Astrocyte (in vitro differentiated cells and primary cell): ENCODE results near the gene MTARC2. TPM values are rescaled to one million over a fixed set of nuclear protein-coding genes. Genes with fewer than 3 reads are reported as not detected.
A peak's percentile ranks its signal among the peaks of the same experiment; 100 is the strongest.

ENCODE experiments used
- DNase-seq: peaks from one replicate; pipeline ENCODE4 v3.0.0-alpha.2; 2010; ENCODE audit warnings: low read depth
- FAIRE-seq: peaks from 2 replicates; lab custom pipeline; 2011; peaks lifted over from hg19 to GRCh38; lab: Jason Lieb, UNC
- H2AFZ ChIP-seq: 2 replicates; pipeline ENCODE4 v1.6.0; 2012; ENCODE audit warnings: low read depth, low read length, inconsistent platforms
- H3K27ac ChIP-seq: 2 replicates; pipeline ENCODE4 v1.5.1; 2011; ENCODE audit warnings: low read depth, low read length, inconsistent platforms
- H3K27me3 ChIP-seq: 2 replicates; pipeline ENCODE4 v1.6.0; 2011; ENCODE audit warnings: low read length, inconsistent platforms; ENCODE audit not compliant: insufficient read depth
- H3K36me3 ChIP-seq: 2 replicates; pipeline ENCODE4 v1.5.1; 2011; ENCODE audit warnings: low read length, inconsistent platforms; ENCODE audit not compliant: insufficient read depth
- H3K4me1 ChIP-seq: 2 replicates; pipeline ENCODE4 v1.5.1; 2011; ENCODE audit warnings: low read length, inconsistent platforms; ENCODE audit not compliant: insufficient read depth
- H3K4me2 ChIP-seq: 2 replicates; pipeline ENCODE4 v1.6.0; 2012; ENCODE audit warnings: low read length, inconsistent platforms
- H3K4me3 ChIP-seq: 2 replicates; pipeline ENCODE4 v1.5.1; 2011; ENCODE audit warnings: low read depth, mild to moderate bottlenecking, low read length, inconsistent platforms; ENCODE audit not compliant: insufficient read depth
- H3K79me2 ChIP-seq: 2 replicates; pipeline ENCODE4 v1.6.0; 2012; ENCODE audit warnings: mild to moderate bottlenecking, low read length, inconsistent platforms; ENCODE audit not compliant: insufficient read depth
- H3K9ac ChIP-seq: 2 replicates; pipeline ENCODE4 v1.6.0; 2012; ENCODE audit warnings: mild to moderate bottlenecking, low read length, inconsistent platforms
- H3K9me3 ChIP-seq: 2 replicates; pipeline ENCODE4 v1.5.1; 2012; ENCODE audit warnings: low read depth, mild to moderate bottlenecking, low read length, inconsistent platforms; ENCODE audit not compliant: insufficient read depth
- H4K20me1 ChIP-seq: 2 replicates; pipeline ENCODE4 v1.6.0; 2012; ENCODE audit warnings: low read length, inconsistent platforms; ENCODE audit not compliant: insufficient read depth
- H3K27ac Mint-ChIP-seq: one replicate; pipeline ENCODE4 v1.8.0; 2021; ENCODE audit warnings: mild to moderate bottlenecking, mixed read lengths; ENCODE audit not compliant: unreplicated experiment
- H3K27me3 Mint-ChIP-seq: one replicate; pipeline ENCODE4 v1.8.0; 2021; ENCODE audit warnings: low read depth, mixed read lengths; ENCODE audit not compliant: unreplicated experiment
- H3K36me3 Mint-ChIP-seq: one replicate; pipeline ENCODE4 v1.8.0; 2021; ENCODE audit warnings: low read depth, mixed read lengths; ENCODE audit not compliant: unreplicated experiment
- H3K4me1 Mint-ChIP-seq: one replicate; pipeline ENCODE4 v1.8.0; 2021; ENCODE audit warnings: low read depth, mixed read lengths; ENCODE audit not compliant: unreplicated experiment
- H3K4me3 Mint-ChIP-seq: one replicate; pipeline ENCODE4 v1.8.0; 2021; ENCODE audit warnings: mild to moderate bottlenecking, moderate library complexity, mixed read lengths; ENCODE audit not compliant: unreplicated experiment
- H3K9me3 Mint-ChIP-seq: one replicate; pipeline ENCODE4 v1.8.0; 2021; ENCODE audit warnings: mild to moderate bottlenecking, mixed read lengths; ENCODE audit not compliant: unreplicated experiment
- CTCF ChIP-seq: IDR thresholded peaks from 2 replicates; pipeline ENCODE4 v1.5.1; 2011; ENCODE audit warnings: low read depth, mild to moderate bottlenecking, inconsistent platforms, low read length, moderate library complexity; ENCODE audit not compliant: insufficient read depth
- EZH2 ChIP-seq: IDR thresholded peaks from 2 replicates; pipeline ENCODE4 v1.6.1; 2012; ENCODE audit warnings: mild to moderate bottlenecking, low read length, inconsistent platforms; ENCODE audit not compliant: insufficient read depth
- total RNA-seq: library from RNA; stranded (reverse); gene quantifications from 2 replicates; pipeline ENCODE4 v1.2.1, GENCODE V29; 2021

The MTARC2 gene
- total RNA-seq, 1 donor from 2014 or later = 3.1 TPM

DNA sequence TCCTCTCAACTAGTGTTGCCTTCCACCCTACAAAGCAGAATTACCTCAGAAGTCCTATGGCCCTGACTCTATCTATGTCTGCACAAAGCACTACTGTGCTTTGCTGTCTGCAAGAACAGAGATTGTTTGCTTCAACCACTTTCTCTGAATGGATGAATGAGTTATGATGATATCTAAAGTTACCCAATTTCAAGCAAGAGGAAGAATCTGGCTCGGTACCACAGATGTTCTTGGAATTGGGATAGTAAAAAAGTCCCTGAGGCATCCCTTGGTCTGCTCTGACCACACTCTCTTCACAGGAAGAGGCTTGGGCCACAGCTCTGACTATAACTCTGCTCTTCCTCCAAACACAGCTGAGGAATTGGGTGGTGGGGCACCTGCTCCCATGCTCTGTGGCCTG lies 69.8 kb downstream of the MTARC2 start:
- no peak overlapping the region for H3K9ac ChIP-seq
- H4K20me1 ChIP-seq = no peaks in the 10 kb centered on the region
- FAIRE-seq (no peak), DNase-seq (peak; percentile 34)
- H3K27me3 Mint-ChIP-seq = no peaks in the 10 kb centered on the region
- no peak overlapping the region for H3K27ac ChIP-seq
- H2AFZ ChIP-seq = no peak overlapping the region
- no peak overlapping the region for H3K4me3 ChIP-seq
- peaks cover 8% of the 10 kb centered on the region for H3K4me1 Mint-ChIP-seq
- no peak for TF ChIP-seq CTCF
- TF ChIP-seq EZH2 = no peak
- H3K27ac Mint-ChIP-seq = no peak overlapping the region
- H3K9me3 ChIP-seq = no peaks in the 10 kb centered on the region
- H3K4me1 ChIP-seq = no peaks in the 10 kb centered on the region
- no peaks in the 10 kb centered on the region for H3K79me2 ChIP-seq
- no peaks in the 10 kb centered on the region for H3K27me3 ChIP-seq
- no peaks in the 10 kb centered on the region for H3K36me3 ChIP-seq
- no peaks in the 10 kb centered on the region for H3K9me3 Mint-ChIP-seq
- no peak overlapping the region for H3K4me2 ChIP-seq
- H3K36me3 Mint-ChIP-seq = no peaks in the 10 kb centered on the region
- H3K4me3 Mint-ChIP-seq = no peak overlapping the region

- H3K27ac Mint-ChIP-seq = no peak overlapping the region
- H3K36me3 Mint-ChIP-seq = no peaks in the 10 kb centered on the region
- H4K20me1 ChIP-seq = no peaks in the 10 kb centered on the region
- no peaks in the 10 kb centered on the region for H3K79me2 ChIP-seq
- H3K9me3 Mint-ChIP-seq = no peaks in the 10 kb centered on the region
- no peak overlapping the region for H3K27ac ChIP-seq
- H3K4me3 Mint-ChIP-seq = no peak overlapping the region
- H3K9ac ChIP-seq = no peak overlapping the region
- peak overlapping the region; percentile 17 for H3K4me2 ChIP-seq
- H3K27me3 ChIP-seq = no peaks in the 10 kb centered on the region
- peaks cover 2% of the 10 kb centered on the region for H3K27me3 Mint-ChIP-seq
- peaks cover 10% of the 10 kb centered on the region for H3K4me1 Mint-ChIP-seq
- H2AFZ ChIP-seq = no peak overlapping the region
- DNase-seq (peak; percentile 92), FAIRE-seq (peak; percentile 83)
- no peaks in the 10 kb centered on the region for H3K4me1 ChIP-seq
- H3K9me3 ChIP-seq = no peaks in the 10 kb centered on the region
- TF ChIP-seq CTCF (no peak), EZH2 (no peak)
- H3K36me3 ChIP-seq = no peaks in the 10 kb centered on the region
- no peak overlapping the region for H3K4me3 ChIP-seq
Observed at GRCh38 chr1:220818421-220819173, 70.5 kb downstream of the MTARC2 start.

GRCh38 chr1:220819467-220820026 lies 71.4 kb downstream of the MTARC2 start:
- H3K4me1 Mint-ChIP-seq = peaks cover 15% of the 10 kb centered on the region
- no peak overlapping the region for H3K27ac Mint-ChIP-seq
- H3K9ac ChIP-seq = no peak overlapping the region
- H3K27me3 ChIP-seq = no peaks in the 10 kb centered on the region
- H3K36me3 Mint-ChIP-seq = no peaks in the 10 kb centered on the region
- no peak for DNase-seq
- no peak overlapping the region for H2AFZ ChIP-seq
- no peaks in the 10 kb centered on the region for H3K4me1 ChIP-seq
- H3K27me3 Mint-ChIP-seq = peaks cover 2% of the 10 kb centered on the region
- TF ChIP-seq CTCF (no peak), EZH2 (no peak)
- H3K4me3 Mint-ChIP-seq = no peak overlapping the region
- no peak overlapping the region for H3K27ac ChIP-seq
- no peaks in the 10 kb centered on the region for H4K20me1 ChIP-seq
- no peaks in the 10 kb centered on the region for H3K79me2 ChIP-seq
- H3K4me2 ChIP-seq = no peak overlapping the region
- no peaks in the 10 kb centered on the region for H3K36me3 ChIP-seq
- no peaks in the 10 kb centered on the region for H3K9me3 ChIP-seq
- no peaks in the 10 kb centered on the region for H3K9me3 Mint-ChIP-seq
- FAIRE-seq = no peak
- no peak overlapping the region for H3K4me3 ChIP-seq
